SH-SY5Y (cell line): ENCODE data around the gene HDDC3.

Experiments used
- GATA2 ChIP-seq: IDR thresholded peaks from 2 replicates; pipeline ENCODE4 v1.6.1; 2011; ENCODE audit warnings: mild to moderate bottlenecking, low read depth, low read length
- GATA3 ChIP-seq: IDR thresholded peaks from 2 replicates; pipeline ENCODE4 v1.6.1; 2011; ENCODE audit warnings: low read depth, mild to moderate bottlenecking, low read length, moderate library complexity

GRCh38 chr15:90914305-90915080 is 17.9 kb downstream of the HDDC3 start:
- TF ChIP-seq GATA3 (no peak), GATA2 (no peak)
